Measurements from ENCODE around the gene ZFYVE16.
"Not testable (repeated sequence)": the region's sequence is repeated elsewhere in the genome, so short reads cannot be mapped to it uniquely, and the experiment has no call there.

Gene ZFYVE16

DNA sequence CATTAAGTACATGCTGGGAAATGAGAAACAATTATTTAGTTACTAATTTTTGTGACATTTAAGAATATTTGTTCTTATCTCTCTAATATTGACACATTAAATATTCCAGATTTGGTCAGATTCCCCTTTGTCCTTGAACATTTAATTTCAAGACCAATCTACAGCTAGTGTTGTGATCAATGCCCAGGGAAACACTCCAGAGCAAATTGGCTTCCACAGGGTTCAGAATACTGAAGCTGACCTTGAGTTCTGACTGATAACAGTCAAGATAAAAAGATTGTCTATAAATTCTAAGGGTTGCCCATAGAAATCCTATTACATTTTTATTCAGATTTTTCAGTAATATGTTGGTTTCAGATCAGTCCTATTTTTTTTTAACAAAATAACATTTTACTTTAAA, 31.3 kb downstream of the ZFYVE16 start:
- no peak for TF ChIP-seq PAX5 (IDR thresholded peaks at IDR 0.05; ENCODE audit: insufficient read depth, low read length, severe bottlenecking)
- TF ChIP-seq TAF1 (IDR thresholded peaks at IDR 0.05; ENCODE audit: low read depth, low read length): no peak
- FAIRE-seq: no peak
- no peak for DNase-seq (ENCODE audit: insufficient read length, low spot score)

DNA sequence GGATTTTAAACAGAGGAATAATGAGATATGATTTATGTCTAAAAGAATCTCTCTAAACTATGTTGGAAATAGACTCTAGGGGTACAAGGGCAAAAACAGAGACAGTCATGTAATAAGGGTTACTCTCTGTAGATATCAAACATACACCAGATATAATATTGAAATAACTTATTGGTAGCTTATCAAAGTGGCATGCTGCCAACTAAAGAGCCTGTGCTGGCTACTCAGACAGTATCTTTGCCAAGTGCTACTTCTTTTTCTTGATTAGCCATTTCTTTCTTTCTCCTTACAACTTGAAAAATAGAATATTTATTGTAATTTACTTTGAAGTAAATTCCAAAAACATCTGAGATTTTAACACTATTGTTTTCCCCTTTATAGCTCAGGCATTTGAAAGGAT, 34.9 kb downstream of the ZFYVE16 start:
- FAIRE-seq (no peak), DNase-seq (ENCODE audit: insufficient read length, low spot score) (no peak)
- TF ChIP-seq POU2F2 (IDR thresholded peaks at IDR 0.05; ENCODE audit: low read depth, low read length): no peak

DNA sequence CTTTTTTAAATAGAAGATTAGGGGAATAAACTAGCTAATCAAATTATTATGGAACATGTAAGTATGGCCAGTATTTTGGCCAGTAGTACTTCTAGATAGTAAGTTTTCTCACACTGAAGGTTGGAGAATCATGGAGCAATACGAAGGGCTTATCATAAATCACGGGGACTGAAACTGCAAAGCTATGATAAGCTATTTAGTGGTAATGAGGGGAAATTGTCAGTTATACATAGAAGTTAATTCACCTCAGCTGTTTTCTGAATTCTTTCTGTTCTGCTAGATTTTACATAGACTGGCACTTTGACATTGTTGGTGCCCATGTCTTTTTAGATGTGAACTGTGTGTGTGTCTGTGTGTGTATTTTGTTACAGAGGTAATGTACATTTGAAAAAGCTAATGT, 45.5 kb downstream of the ZFYVE16 start:
- no peak for FAIRE-seq
- TF ChIP-seq POLR2A (IDR thresholded peaks at IDR 0.05; ENCODE audit: low read depth, low read length) (no peak), PAX5 (IDR thresholded peaks at IDR 0.05; ENCODE audit: insufficient read depth, low read length, severe bottlenecking) (no peak), POU2F2 (IDR thresholded peaks at IDR 0.05; ENCODE audit: low read depth, low read length) (no peak), POLR2AphosphoS5 (IDR thresholded peaks at IDR 0.05; ENCODE audit: low read depth, low read length) (no peak)
- no peak for DNase-seq (ENCODE audit: insufficient read length, low spot score)

DNA sequence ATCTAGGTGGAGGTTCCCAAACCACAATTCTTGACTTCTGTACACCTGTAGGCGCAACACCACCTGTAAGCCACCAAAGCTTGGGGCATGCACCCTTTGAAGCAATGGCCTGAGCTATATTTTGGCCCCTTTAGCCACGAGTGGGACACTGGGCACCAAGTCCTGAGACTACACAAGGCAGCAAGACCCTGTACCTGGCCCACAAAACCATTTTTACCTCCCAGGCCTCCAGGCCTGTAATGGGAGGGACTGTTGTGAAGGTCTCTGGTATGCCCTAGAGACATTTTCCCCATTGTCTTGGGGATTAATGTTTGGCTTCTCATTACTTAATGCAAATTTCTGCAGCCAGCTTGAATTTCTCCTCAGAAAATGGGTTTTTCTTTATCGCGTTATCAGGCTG, 55.4 kb downstream of the ZFYVE16 start:
- TF ChIP-seq POU2F2 (IDR thresholded peaks at IDR 0.05; ENCODE audit: low read depth, low read length) (no peak), PAX5 (IDR thresholded peaks at IDR 0.05; ENCODE audit: insufficient read depth, low read length, severe bottlenecking) (no peak), POLR2AphosphoS5 (IDR thresholded peaks at IDR 0.05; ENCODE audit: low read depth, low read length) (no peak), POLR2A (IDR thresholded peaks at IDR 0.05; ENCODE audit: low read depth, low read length) (no peak), SPI1 (IDR thresholded peaks at IDR 0.05; ENCODE audit: low read depth, low read length) (no peak)
- DNase-seq (ENCODE audit: insufficient read length, low spot score): no peak
- no peak for FAIRE-seq

DNA sequence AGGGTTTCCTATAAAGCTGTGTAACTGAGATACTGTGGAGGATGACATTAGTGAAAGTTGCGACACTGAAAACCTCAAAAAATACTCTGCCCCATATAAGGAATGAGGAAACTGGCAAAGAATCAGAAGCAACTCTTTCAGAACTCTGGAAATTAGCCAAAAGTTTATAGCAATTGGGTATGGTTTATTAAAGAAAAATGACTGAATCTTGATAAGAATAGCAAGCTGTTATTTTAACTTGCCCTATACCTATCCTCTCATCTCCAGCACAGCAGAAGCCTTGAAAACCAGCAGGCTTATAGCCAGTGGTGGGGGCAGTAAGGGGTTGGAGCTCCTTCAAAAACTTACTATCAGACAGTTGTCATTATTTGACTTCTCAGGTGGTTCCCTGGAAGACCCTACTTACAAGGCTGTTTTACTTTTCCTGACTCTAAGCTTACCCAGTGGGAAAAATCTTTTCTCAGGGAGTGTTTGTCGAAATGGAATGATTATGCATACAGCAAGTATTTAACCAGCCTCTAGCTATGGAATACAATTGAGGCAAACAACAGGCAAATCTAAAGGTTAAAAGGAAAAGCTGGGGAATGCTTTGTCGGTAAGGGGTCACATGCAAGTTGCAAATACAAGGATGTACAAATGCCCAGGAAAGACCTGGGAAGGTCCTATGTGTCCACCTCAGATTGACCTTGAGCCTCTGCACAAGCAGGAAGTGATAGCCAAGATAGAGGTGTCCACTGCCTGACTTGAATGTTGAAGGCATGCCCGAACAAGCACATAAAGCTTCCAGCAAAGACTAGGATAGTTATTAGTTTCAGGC, 59.0 kb downstream of the ZFYVE16 start:
- TF ChIP-seq PAX5 (IDR thresholded peaks at IDR 0.05; ENCODE audit: insufficient read depth, low read length, severe bottlenecking): no peak
- TF ChIP-seq POLR2A (IDR thresholded peaks at IDR 0.05; ENCODE audit: low read depth, low read length): no peak
- no peak for TF ChIP-seq POU2F2 (IDR thresholded peaks at IDR 0.05; ENCODE audit: low read depth, low read length)
- DNase-seq (ENCODE audit: insufficient read length, low spot score) (no peak), FAIRE-seq (peak; percentile 20)

DNA sequence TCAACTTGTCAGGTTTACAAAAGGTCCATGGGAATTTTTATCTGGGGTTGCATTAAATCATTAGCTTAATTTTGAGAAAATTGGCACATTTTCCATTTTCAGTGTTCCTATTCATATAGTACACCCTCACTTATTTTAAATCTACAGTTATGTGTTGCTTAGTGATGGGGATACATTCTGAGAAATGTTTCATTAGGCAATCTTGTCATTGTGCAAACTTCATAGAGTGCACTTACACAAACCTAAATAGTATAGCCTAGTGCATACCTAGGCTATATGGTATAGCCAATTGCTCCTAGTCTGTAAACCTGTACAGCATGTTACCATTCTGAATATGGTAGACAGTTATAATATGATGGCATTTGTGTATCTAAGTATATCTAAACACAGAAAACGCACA, 60.3 kb downstream of the ZFYVE16 start:
- FAIRE-seq: no peak
- TF ChIP-seq PAX5 (IDR thresholded peaks at IDR 0.05; ENCODE audit: insufficient read depth, low read length, severe bottlenecking) (no peak), POLR2A (IDR thresholded peaks at IDR 0.05; ENCODE audit: low read depth, low read length) (no peak), TAF1 (IDR thresholded peaks at IDR 0.05; ENCODE audit: low read depth, low read length) (no peak), POLR2AphosphoS5 (IDR thresholded peaks at IDR 0.05; ENCODE audit: low read depth, low read length) (no peak), POU2F2 (IDR thresholded peaks at IDR 0.05; ENCODE audit: low read depth, low read length) (no peak), SPI1 (IDR thresholded peaks at IDR 0.05; ENCODE audit: low read depth, low read length) (no peak)
- DNase-seq (ENCODE audit: insufficient read length, low spot score): no peak

DNA sequence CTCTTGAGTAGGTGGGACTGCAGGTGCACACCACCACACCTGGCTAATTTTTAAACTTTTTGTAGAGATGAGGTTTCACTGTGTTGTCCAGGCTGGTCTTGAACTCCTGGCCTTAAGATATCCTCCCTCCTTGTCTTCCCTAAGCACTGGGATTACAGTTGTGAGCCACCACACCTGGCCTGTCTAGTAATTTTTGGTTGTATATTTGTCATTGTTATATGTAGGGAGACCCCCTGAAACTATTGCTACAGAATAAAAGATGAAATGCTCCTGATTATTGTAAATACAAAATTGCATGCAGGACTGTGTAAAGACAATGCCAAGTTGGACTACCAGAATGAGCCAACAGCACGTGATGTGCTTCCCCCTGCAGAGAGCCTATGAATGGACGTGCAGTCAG, 62.8 kb downstream of the ZFYVE16 start:
- not testable (repeated sequence) for DNase-seq (ENCODE audit: insufficient read length, low spot score); FAIRE-seq

DNA sequence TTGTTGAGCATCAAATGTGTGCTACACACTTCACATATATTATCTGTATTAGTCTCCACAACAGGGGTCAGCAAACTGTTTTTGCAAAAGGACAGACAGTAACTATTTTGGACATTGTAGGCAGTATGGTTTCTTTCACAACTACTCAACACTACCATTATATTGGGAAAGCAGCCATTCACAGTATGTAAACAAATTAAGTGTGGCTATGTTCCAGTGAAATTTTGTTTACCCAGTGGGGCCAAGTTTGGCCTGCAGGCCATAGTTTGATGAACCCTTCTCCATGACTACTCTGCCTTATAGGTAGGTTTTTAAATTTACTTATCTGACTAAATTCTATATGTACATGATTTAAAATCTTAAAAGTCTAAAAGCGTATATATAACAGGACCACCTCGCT, 67.1 kb downstream of the ZFYVE16 start:
- FAIRE-seq (no peak), DNase-seq (ENCODE audit: insufficient read length, low spot score) (no peak)
- TF ChIP-seq POLR2AphosphoS5 (IDR thresholded peaks at IDR 0.05; ENCODE audit: low read depth, low read length) (no peak), POU2F2 (IDR thresholded peaks at IDR 0.05; ENCODE audit: low read depth, low read length) (no peak), TAF1 (IDR thresholded peaks at IDR 0.05; ENCODE audit: low read depth, low read length) (no peak), POLR2A (IDR thresholded peaks at IDR 0.05; ENCODE audit: low read depth, low read length) (no peak), SPI1 (IDR thresholded peaks at IDR 0.05; ENCODE audit: low read depth, low read length) (no peak)

DNA sequence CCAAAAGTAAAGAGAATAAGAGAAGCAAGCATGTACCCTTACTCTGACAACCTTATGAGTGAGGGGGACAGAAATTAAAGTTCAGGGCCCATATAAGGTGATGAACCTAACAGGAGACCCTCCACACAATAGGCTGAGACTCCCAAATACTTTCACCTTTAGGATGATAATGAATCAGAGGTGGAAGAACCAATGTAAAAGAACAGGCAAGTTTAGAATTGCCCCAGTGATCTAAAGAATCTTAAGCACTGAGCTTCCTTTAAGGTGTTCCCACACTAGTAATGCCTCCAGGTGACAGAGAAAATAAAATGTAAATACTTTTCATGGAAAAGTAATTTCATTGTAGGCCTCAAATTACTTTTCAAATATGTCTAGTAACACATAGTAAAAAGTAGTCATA, 71.8 kb downstream of the ZFYVE16 start:
- DNase-seq (ENCODE audit: insufficient read length, low spot score): no peak
- no peak for TF ChIP-seq PAX5 (IDR thresholded peaks at IDR 0.05; ENCODE audit: insufficient read depth, low read length, severe bottlenecking)
- no peak for FAIRE-seq

DNA sequence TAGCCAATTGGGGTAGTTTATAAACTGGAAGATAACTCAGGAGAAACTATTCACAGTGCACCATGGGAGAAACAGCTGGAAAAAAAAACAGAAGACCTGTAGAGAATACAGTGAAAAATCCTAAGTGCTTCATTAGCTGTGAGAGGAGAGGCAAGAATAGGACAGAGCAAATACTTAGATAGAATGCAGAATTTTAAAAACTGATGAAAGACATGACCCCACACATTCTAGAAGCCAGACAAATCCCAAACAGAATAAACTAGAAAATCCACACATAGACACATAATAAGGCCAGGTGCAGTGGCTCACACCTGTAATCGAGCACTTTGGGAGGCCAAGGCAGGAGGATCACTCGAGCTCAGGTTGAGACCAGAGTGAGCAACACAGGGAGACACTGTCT, 72.5 kb downstream of the ZFYVE16 start:
- DNase-seq (ENCODE audit: insufficient read length, low spot score): no peak
- TF ChIP-seq PAX5 (IDR thresholded peaks at IDR 0.05; ENCODE audit: insufficient read depth, low read length, severe bottlenecking) (no peak), POLR2AphosphoS5 (IDR thresholded peaks at IDR 0.05; ENCODE audit: low read depth, low read length) (no peak), POLR2A (IDR thresholded peaks at IDR 0.05; ENCODE audit: low read depth, low read length) (no peak), SPI1 (IDR thresholded peaks at IDR 0.05; ENCODE audit: low read depth, low read length) (no peak), POU2F2 (IDR thresholded peaks at IDR 0.05; ENCODE audit: low read depth, low read length) (no peak), TAF1 (IDR thresholded peaks at IDR 0.05; ENCODE audit: low read depth, low read length) (no peak)
- no peak for FAIRE-seq

DNA sequence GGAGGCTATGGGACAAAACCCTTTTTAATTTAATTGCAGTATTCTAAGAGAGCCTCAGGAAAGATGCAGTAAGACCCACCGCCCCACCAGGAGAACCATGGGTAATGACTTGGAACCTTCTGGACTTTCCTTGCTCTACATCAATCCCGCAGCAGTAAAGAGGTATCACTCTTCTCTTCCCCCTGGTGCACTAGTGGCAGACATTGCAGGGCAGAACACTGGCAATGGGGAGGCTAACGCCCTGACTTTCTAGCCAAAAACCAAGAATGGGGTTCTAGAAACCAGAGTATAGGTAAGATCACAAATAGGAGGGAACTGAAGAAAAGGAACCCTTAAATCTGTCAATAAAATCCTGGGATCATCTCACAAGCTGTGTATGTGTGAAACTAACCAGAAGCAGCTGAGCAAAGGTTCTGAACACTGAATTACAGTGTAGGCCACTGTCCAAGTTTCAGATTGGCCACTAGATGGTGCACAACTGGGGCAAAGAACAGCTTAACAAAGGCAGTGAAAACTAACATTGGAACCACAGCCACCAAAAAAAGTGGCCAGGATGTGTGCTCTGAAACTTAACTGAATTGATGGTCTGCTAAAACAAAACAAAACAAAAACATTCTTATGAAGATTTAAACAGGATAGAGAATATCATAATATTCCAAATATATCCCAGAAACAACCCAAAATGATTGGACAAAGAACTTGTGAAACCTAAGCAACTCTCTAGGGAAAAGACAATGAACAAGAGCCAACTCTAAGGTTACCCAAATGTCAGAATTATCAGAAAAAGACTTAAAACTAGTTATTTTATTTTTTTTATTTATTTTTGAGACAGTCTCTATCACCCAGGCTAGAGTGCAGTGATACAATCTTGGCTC, 73.4 kb downstream of the ZFYVE16 start:
- peak; percentile 94 for FAIRE-seq
- peak; percentile 7 for DNase-seq (ENCODE audit: insufficient read length, low spot score)
- TF ChIP-seq POLR2A (IDR thresholded peaks at IDR 0.05; ENCODE audit: low read depth, low read length) (no peak), SPI1 (IDR thresholded peaks at IDR 0.05; ENCODE audit: low read depth, low read length) (no peak), PAX5 (IDR thresholded peaks at IDR 0.05; ENCODE audit: insufficient read depth, low read length, severe bottlenecking) (no peak), TAF1 (IDR thresholded peaks at IDR 0.05; ENCODE audit: low read depth, low read length) (no peak), POU2F2 (IDR thresholded peaks at IDR 0.05; ENCODE audit: low read depth, low read length) (no peak)

Measured in GM12891 (cell line).